DOHH2 (cell line): ENCODE results near the gene PRKCQ.

ENCODE experiments used
- H3F3A ChIP-seq: fragments of 200-600 bp; sonication (generic), shearing (Covaris generic); 2 replicates; pipeline ENCODE4 v1.6.0; 2016; ENCODE audit warnings: antibody characterized with exemption, mild to moderate bottlenecking; ENCODE audit not compliant: control insufficient read depth, insufficient read depth
- H3K27ac ChIP-seq: fragments of 200-600 bp; sonication (generic); 2 replicates; pipeline ENCODE4 v1.5.1; 2014; ENCODE audit warnings: low read depth, mild to moderate bottlenecking, low read length, moderate library complexity
- H3K27me3 ChIP-seq: fragments of 200-600 bp; sonication (generic); 2 replicates; pipeline ENCODE4 v1.6.1; 2014; ENCODE audit warnings: mild to moderate bottlenecking, low read length, mixed read lengths; ENCODE audit not compliant: control insufficient read depth
- H3K36me3 ChIP-seq: fragments of 200-600 bp; sonication (generic); 2 replicates; pipeline ENCODE4 v1.6.1; 2014; ENCODE audit warnings: mild to moderate bottlenecking, low read length, moderate library complexity, mixed read lengths; ENCODE audit not compliant: control insufficient read depth
- H3K4me1 ChIP-seq: fragments of 200-600 bp; sonication (generic); 2 replicates; pipeline ENCODE4 v1.6.1; 2014; ENCODE audit warnings: mild to moderate bottlenecking, low read length, mixed read lengths; ENCODE audit not compliant: control insufficient read depth
- H3K4me2 ChIP-seq: fragments of 200-600 bp; sonication (generic); 2 replicates; pipeline ENCODE4 v1.6.0; 2014; ENCODE audit warnings: mild to moderate bottlenecking, low read length, moderate library complexity
- H3K4me3 ChIP-seq: fragments of 200-600 bp; sonication (generic); 2 replicates; pipeline ENCODE4 v1.5.1; 2014; ENCODE audit warnings: mild to moderate bottlenecking, low read length, mixed read lengths
- H3K79me2 ChIP-seq: fragments of 200-600 bp; sonication (generic); 2 replicates; pipeline ENCODE4 v1.6.1; 2014; ENCODE audit warnings: mild to moderate bottlenecking, low read length, mixed read lengths; ENCODE audit not compliant: control insufficient read depth
- H3K9me2 ChIP-seq: fragments of 200-600 bp; sonication (generic); replicated peaks from 2 replicates; pipeline ENCODE4 v1.6.1; 2014; ENCODE audit warnings: mild to moderate bottlenecking, low read length, mixed read lengths; ENCODE audit not compliant: control insufficient read depth
- H3K9me3 ChIP-seq: fragments of 200-600 bp; sonication (generic); 2 replicates; pipeline ENCODE4 v1.6.1; 2014; ENCODE audit warnings: antibody characterized with exemption, low read length, mixed read lengths; ENCODE audit not compliant: control insufficient read depth, insufficient read depth
- H4K20me1 ChIP-seq: fragments of 200-600 bp; sonication (generic); 2 replicates; pipeline ENCODE4 v1.6.0; 2014; ENCODE audit warnings: low read depth, mild to moderate bottlenecking, antibody characterized with exemption, low read length, moderate library complexity; ENCODE audit not compliant: control insufficient read depth, insufficient read depth
- CTCF ChIP-seq: fragments of 200-600 bp; sonication (generic); IDR thresholded peaks from one replicate; pipeline ENCODE4 v1.5.1; 2014; ENCODE audit warnings: antibody characterized with exemption, mild to moderate bottlenecking, low read depth, low read length; ENCODE audit not compliant: poor library complexity, severe bottlenecking
- EZH2phosphoT487 ChIP-seq: fragments of 200-600 bp; sonication (generic); IDR thresholded peaks from 2 replicates; pipeline ENCODE4 v1.6.1; 2017; ENCODE audit warnings: borderline replicate concordance, mild to moderate bottlenecking, antibody characterized with exemption, low read length, moderate library complexity, mixed read lengths

Gene PRKCQ

GRCh38 chr10:6423413-6424170, 156.5 kb downstream of the PRKCQ start:
- no peaks in the 10 kb centered on the region for H3K4me1 ChIP-seq
- H3F3A ChIP-seq: no peaks in the 10 kb centered on the region
- no peak overlapping the region for H3K4me2 ChIP-seq
- no peak overlapping the region for H3K4me3 ChIP-seq
- no peaks in the 10 kb centered on the region for H3K36me3 ChIP-seq
- H3K9me2 ChIP-seq: no peaks in the 10 kb centered on the region
- no peaks in the 10 kb centered on the region for H3K79me2 ChIP-seq
- TF ChIP-seq EZH2phosphoT487: no peak
- no peak for TF ChIP-seq CTCF
- H3K9me3 ChIP-seq: no peaks in the 10 kb centered on the region
- H3K27me3 ChIP-seq: peaks cover 7% of the 10 kb centered on the region
- H4K20me1 ChIP-seq: no peaks in the 10 kb centered on the region
- H3K27ac ChIP-seq: no peak overlapping the region

DNA sequence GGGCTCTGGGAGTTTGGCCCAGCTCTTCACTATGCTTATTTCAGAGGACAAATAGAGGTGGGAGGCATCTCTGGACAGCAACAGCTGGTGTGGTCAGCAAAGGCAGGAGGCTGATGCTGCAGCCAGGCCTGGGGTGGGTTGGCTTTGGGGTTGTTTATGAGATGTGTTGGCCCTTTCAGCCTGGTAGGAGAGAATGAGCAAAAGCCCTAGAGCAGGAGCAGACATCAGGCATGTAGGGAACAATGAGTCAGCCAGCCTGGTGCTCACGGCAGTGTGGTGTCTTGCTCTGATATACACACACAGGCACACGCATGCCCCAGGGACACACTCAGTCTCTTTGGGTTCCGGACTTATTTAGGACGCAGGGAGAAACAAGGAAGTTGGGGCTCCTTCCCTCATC, 157.1 kb downstream of the PRKCQ start:
- Histone ChIP-seq H3K27me3 (peaks cover 13% of the 10 kb centered on the region), H3K9me3 (no peaks in the 10 kb centered on the region), H3F3A (no peaks in the 10 kb centered on the region), H4K20me1 (no peaks in the 10 kb centered on the region), H3K36me3 (no peaks in the 10 kb centered on the region), H3K4me3 (no peak overlapping the region), H3K4me1 (no peaks in the 10 kb centered on the region), H3K27ac (no peak overlapping the region), H3K79me2 (no peaks in the 10 kb centered on the region), H3K4me2 (no peak overlapping the region), H3K9me2 (no peaks in the 10 kb centered on the region)
- TF ChIP-seq EZH2phosphoT487 (no peak), CTCF (no peak)

DNA sequence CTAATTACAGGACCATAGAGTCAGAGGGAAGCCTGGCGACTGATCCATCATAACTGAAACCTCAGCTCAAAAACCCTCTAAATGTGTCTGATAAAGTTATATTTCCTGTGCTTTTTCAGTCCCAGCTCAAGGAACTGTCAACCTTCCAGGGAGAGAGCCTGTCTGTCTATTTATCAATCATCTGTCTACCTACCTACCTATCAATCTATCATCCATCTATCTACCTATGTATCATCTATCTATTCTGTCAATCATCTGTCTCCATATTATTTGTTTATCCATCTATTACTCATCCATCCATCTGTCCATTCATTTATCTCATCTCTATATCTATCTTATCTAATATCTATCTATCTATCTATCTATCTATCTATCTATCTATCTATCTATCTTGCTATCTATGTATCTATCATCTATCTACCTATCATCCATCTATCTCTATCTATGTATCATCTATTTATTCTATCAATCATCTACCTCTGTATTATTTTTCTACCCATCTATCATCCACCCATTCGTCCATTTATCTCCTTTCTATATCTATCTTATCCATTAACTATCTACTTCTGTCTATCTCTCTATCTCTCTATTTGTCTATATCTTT, 161.4 kb downstream of the PRKCQ start:
- H3K4me2 ChIP-seq: no peak overlapping the region
- H3K27ac ChIP-seq: no peak overlapping the region
- no peaks in the 10 kb centered on the region for H3F3A ChIP-seq
- H3K4me3 ChIP-seq: no peak overlapping the region
- no peaks in the 10 kb centered on the region for H4K20me1 ChIP-seq
- no peaks in the 10 kb centered on the region for H3K9me3 ChIP-seq
- no peak for TF ChIP-seq CTCF
- TF ChIP-seq EZH2phosphoT487: no peak
- H3K27me3 ChIP-seq: peaks cover 24% of the 10 kb centered on the region
- H3K36me3 ChIP-seq: no peaks in the 10 kb centered on the region
- H3K4me1 ChIP-seq: no peaks in the 10 kb centered on the region
- H3K79me2 ChIP-seq: no peaks in the 10 kb centered on the region
- no peaks in the 10 kb centered on the region for H3K9me2 ChIP-seq
